ENCODE measurements around the gene SLC49A3.

GRCh38 chr4:657338-657833 lies 31.6 kb downstream of the SLC49A3 start:
- TF ChIP-seq POLR2A (IDR thresholded peaks at IDR 0.05; ENCODE audit: low read length) (no peak), GATA1 (IDR thresholded peaks at IDR 0.05; ENCODE audit: low read depth, low read length) (no peak)

Data from erythroblast (primary cell).